Mesendoderm (in vitro differentiated cells): ENCODE measurements around the gene TIFAB.

Experiments used
- DNase-seq: peaks from one replicate; pipeline ENCODE4 v3.0.0; 2013
- H2AK5ac ChIP-seq: 2 replicates; pipeline ENCODE4 v1.6.1; 2013; ENCODE audit warnings: low read length, inconsistent platforms
- H2BK120ac ChIP-seq: 2 replicates; pipeline ENCODE4 v1.6.1; 2013; ENCODE audit warnings: low read depth, mild to moderate bottlenecking, low read length, moderate library complexity, mixed read lengths
- H2BK15ac ChIP-seq: replicated peaks from 2 replicates; pipeline ENCODE4 v1.6.1; 2013; ENCODE audit warnings: low read depth, mild to moderate bottlenecking, moderate library complexity
- H2BK5ac ChIP-seq: 2 replicates; pipeline ENCODE4 v1.6.1; 2013; ENCODE audit warnings: low read length, inconsistent platforms
- H3K18ac ChIP-seq: 2 replicates; pipeline ENCODE4 v1.6.1; 2013; ENCODE audit warnings: mild to moderate bottlenecking, low read length, mixed read lengths
- H3K23ac ChIP-seq: one replicate; pipeline ENCODE4 v1.6.1; 2013; ENCODE audit warnings: low read length
- H3K27ac ChIP-seq: 2 replicates; pipeline ENCODE4 v1.5.1; 2013; ENCODE audit warnings: low read depth, mild to moderate bottlenecking, inconsistent platforms, low read length, moderate library complexity
- H3K27me3 ChIP-seq: 2 replicates; pipeline ENCODE4 v1.6.1; 2013; ENCODE audit warnings: low read length, control low read depth, mild to moderate bottlenecking, inconsistent platforms; ENCODE audit not compliant: insufficient read depth, poor library complexity
- H3K36me3 ChIP-seq: 2 replicates; pipeline ENCODE4 v1.6.1; 2013; ENCODE audit warnings: low read length, inconsistent platforms; ENCODE audit not compliant: control insufficient read depth, insufficient read depth
- H3K4ac ChIP-seq: one replicate; pipeline ENCODE4 v1.6.1; 2013; ENCODE audit warnings: low read depth, mild to moderate bottlenecking, low read length, moderate library complexity
- H3K4me1 ChIP-seq: 2 replicates; pipeline ENCODE4 v1.6.1; 2013; ENCODE audit warnings: low read depth, low read length, inconsistent platforms; ENCODE audit not compliant: control insufficient read depth
- H3K4me2 ChIP-seq: 2 replicates; pipeline ENCODE4 v1.6.1; 2013; ENCODE audit warnings: low read length
- H3K4me3 ChIP-seq: 2 replicates; pipeline ENCODE4 v1.5.1; 2013; ENCODE audit warnings: mild to moderate bottlenecking, low read length
- H3K56ac ChIP-seq: one replicate; pipeline ENCODE4 v1.6.1; 2013; ENCODE audit warnings: low read length
- H3K79me1 ChIP-seq: 2 replicates; pipeline ENCODE4 v1.6.1; 2013; ENCODE audit warnings: low read length, inconsistent platforms
- H3K79me2 ChIP-seq: 2 replicates; pipeline ENCODE4 v1.6.1; 2013; ENCODE audit warnings: mild to moderate bottlenecking, low read length; ENCODE audit not compliant: control insufficient read depth, insufficient read depth
- H3K9ac ChIP-seq: 2 replicates; pipeline ENCODE4 v1.6.1; 2013; ENCODE audit warnings: low read length, inconsistent platforms
- H4K5ac ChIP-seq: one replicate; pipeline ENCODE4 v1.6.1; 2013; ENCODE audit warnings: low read length
- H4K8ac ChIP-seq: one replicate; pipeline ENCODE4 v1.6.1; 2013; ENCODE audit warnings: low read depth, mild to moderate bottlenecking, control low read depth, low read length, moderate library complexity
- WGBS: extraction: QIAGEN DNeasy Blood & Tissue Kit; methylation state at CpG from one replicate; pipeline ENCODE4 v1.1.7; 2013; ENCODE audit warnings: low lambda C conversion rate, missing lambda C conversion rate; ENCODE audit not compliant: insufficient coverage; ENCODE audit errors: extremely low coverage; 5-methylcytosine and 5-hydroxymethylcytosine counted together

Gene TIFAB

GRCh38 chr5:135445306-135445985 is 6.7 kb downstream of the TIFAB start:
- no peak overlapping the region for H2BK5ac ChIP-seq
- peaks cover 10% of the 10 kb centered on the region for H3K4me1 ChIP-seq
- H3K36me3 ChIP-seq, result no peaks in the 10 kb centered on the region
- H3K79me2 ChIP-seq, result no peaks in the 10 kb centered on the region
- H3K56ac ChIP-seq, result no peak overlapping the region
- no peak overlapping the region for H4K5ac ChIP-seq
- H3K27ac ChIP-seq, result no peak overlapping the region
- no peak overlapping the region for H2BK15ac ChIP-seq
- no peak overlapping the region for H3K4me2 ChIP-seq
- H3K79me1 ChIP-seq, result no peaks in the 10 kb centered on the region
- no peak overlapping the region for H3K9ac ChIP-seq
- no peak overlapping the region for H2BK120ac ChIP-seq
- no peaks in the 10 kb centered on the region for H3K27me3 ChIP-seq
- no peak overlapping the region for H3K23ac ChIP-seq
- no peak overlapping the region for H2AK5ac ChIP-seq
- H3K18ac ChIP-seq, result no peak overlapping the region
- DNase-seq, result no peak
- no CpG with 5 or more reads among the region's 14 CpGs for WGBS
- no peak overlapping the region for H4K8ac ChIP-seq
- no peak overlapping the region for H3K4ac ChIP-seq
- no peak overlapping the region for H3K4me3 ChIP-seq

- Histone ChIP-seq H2BK120ac (no peak overlapping the region), H3K18ac (no peak overlapping the region), H3K4me1 (peaks cover 10% of the 10 kb centered on the region), H3K79me1 (no peaks in the 10 kb centered on the region), H3K23ac (no peak overlapping the region), H3K79me2 (no peaks in the 10 kb centered on the region), H3K36me3 (no peaks in the 10 kb centered on the region), H3K56ac (no peak overlapping the region), H3K9ac (no peak overlapping the region), H2AK5ac (no peak overlapping the region), H3K4me2 (no peak overlapping the region), H3K4me3 (no peak overlapping the region), H2BK15ac (no peak overlapping the region), H3K27me3 (no peaks in the 10 kb centered on the region), H4K5ac (no peak overlapping the region), H2BK5ac (no peak overlapping the region), H4K8ac (no peak overlapping the region), H3K4ac (no peak overlapping the region), H3K27ac (no peak overlapping the region)
- no peak for DNase-seq
- WGBS, result no CpG with 5 or more reads among the region's 6 CpGs
Measured at GRCh38 chr5:135444881-135445280, 7.3 kb downstream of the TIFAB start.

GRCh38 chr5:135444360-135444759 is 7.8 kb downstream of the TIFAB start:
- Histone ChIP-seq H3K27ac (no peak overlapping the region), H3K23ac (no peak overlapping the region), H3K56ac (no peak overlapping the region), H3K4me2 (no peak overlapping the region), H3K27me3 (no peaks in the 10 kb centered on the region), H2BK15ac (no peak overlapping the region), H2AK5ac (no peak overlapping the region), H4K8ac (no peak overlapping the region), H3K4me1 (peaks cover 10% of the 10 kb centered on the region), H3K18ac (no peak overlapping the region), H2BK120ac (no peak overlapping the region), H2BK5ac (no peak overlapping the region), H3K36me3 (no peaks in the 10 kb centered on the region), H4K5ac (no peak overlapping the region), H3K79me2 (no peaks in the 10 kb centered on the region), H3K79me1 (no peaks in the 10 kb centered on the region), H3K4ac (no peak overlapping the region), H3K9ac (no peak overlapping the region), H3K4me3 (no peak overlapping the region)
- no CpG with 5 or more reads among the region's 13 CpGs for WGBS
- no peak for DNase-seq

GRCh38 chr5:135443161-135443960 is 8.8 kb downstream of the TIFAB start:
- WGBS, result no CpG with 5 or more reads among the region's 6 CpGs
- H3K79me1 ChIP-seq, result no peaks in the 10 kb centered on the region
- no peak overlapping the region for H2BK120ac ChIP-seq
- no peaks in the 10 kb centered on the region for H3K36me3 ChIP-seq
- H3K4ac ChIP-seq, result no peak overlapping the region
- no peak overlapping the region for H2AK5ac ChIP-seq
- no peak overlapping the region for H3K9ac ChIP-seq
- no peak overlapping the region for H3K18ac ChIP-seq
- H2BK15ac ChIP-seq, result no peak overlapping the region
- no peak overlapping the region for H3K4me2 ChIP-seq
- H4K5ac ChIP-seq, result no peak overlapping the region
- no peak overlapping the region for H3K56ac ChIP-seq
- H3K23ac ChIP-seq, result no peak overlapping the region
- no peak for DNase-seq
- peaks cover 9% of the 10 kb centered on the region for H3K4me1 ChIP-seq
- no peaks in the 10 kb centered on the region for H3K79me2 ChIP-seq
- H3K27ac ChIP-seq, result no peak overlapping the region
- H4K8ac ChIP-seq, result no peak overlapping the region
- no peak overlapping the region for H3K4me3 ChIP-seq
- no peaks in the 10 kb centered on the region for H3K27me3 ChIP-seq
- no peak overlapping the region for H2BK5ac ChIP-seq

- H3K4ac ChIP-seq, result no peak overlapping the region
- H3K4me1 ChIP-seq, result peaks cover 2% of the 10 kb centered on the region
- no peak overlapping the region for H2BK15ac ChIP-seq
- H3K56ac ChIP-seq, result no peak overlapping the region
- H4K5ac ChIP-seq, result no peak overlapping the region
- H3K4me3 ChIP-seq, result no peak overlapping the region
- no peaks in the 10 kb centered on the region for H3K79me2 ChIP-seq
- no peaks in the 10 kb centered on the region for H3K79me1 ChIP-seq
- no peak overlapping the region for H2BK120ac ChIP-seq
- no peak overlapping the region for H3K23ac ChIP-seq
- no CpG with 5 or more reads among the region's 8 CpGs for whole genome bisulfite sequencing
- H3K36me3 ChIP-seq, result no peaks in the 10 kb centered on the region
- no peak overlapping the region for H2BK5ac ChIP-seq
- no peak overlapping the region for H2AK5ac ChIP-seq
- H3K18ac ChIP-seq, result no peak overlapping the region
- no peak overlapping the region for H4K8ac ChIP-seq
- DNase-seq, result no peak
- no peaks in the 10 kb centered on the region for H3K27me3 ChIP-seq
- no peak overlapping the region for H3K27ac ChIP-seq
- H3K9ac ChIP-seq, result no peak overlapping the region
- H3K4me2 ChIP-seq, result no peak overlapping the region
Measured at GRCh38 chr5:135442431-135443160, 9.6 kb downstream of the TIFAB start.
